ENCODE results near the gene MYBPH. TPM values are rescaled to one million over a fixed set of nuclear protein-coding genes. Genes with fewer than 3 reads are reported as not detected.

Gene MYBPH
- total and polyA plus RNA-seq, 2 donors (not counting 3 experiments of a cell fraction or from before 2014, with no cell fraction given) = not detected

DNA sequence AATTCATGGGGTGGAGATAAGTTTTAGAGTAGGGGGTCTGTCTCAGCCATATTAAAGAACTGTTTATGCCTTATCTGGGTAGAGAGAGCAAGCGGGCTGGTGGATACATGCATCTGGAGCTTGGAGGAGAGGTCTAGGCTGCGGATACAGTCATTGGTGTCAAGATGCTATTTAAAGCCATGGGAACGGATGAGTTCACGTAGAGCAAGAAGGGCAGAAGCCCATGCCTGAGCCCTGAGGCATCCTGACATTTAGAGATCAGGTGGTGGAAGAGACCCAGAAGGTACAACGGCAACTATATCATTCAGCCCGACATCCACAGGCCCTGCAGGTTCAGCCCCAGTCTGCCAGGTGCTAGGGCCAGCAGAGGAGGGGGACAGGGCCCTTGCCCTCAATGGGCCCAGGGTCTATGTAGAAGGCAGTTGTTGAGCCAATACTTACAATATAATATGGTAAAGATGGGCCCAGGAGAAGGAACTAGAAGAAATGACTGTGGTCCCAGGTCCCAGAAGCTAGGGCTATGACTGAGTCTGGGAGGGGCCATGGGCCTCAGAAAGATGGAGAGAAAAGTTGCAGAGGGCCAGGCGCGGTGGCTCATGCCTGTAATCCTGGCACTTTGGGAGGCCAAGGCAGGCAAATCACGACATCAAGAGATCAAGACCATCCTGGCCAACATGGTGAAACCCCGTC lies 26.0 kb upstream of the MYBPH start:
- Histone ChIP-seq H3K36me3 (ENCODE audit: control insufficient read depth in 2 of 2, extremely low read depth in 1 of 2, insufficient read depth in 2 of 2, low read length in 2 of 2) (no peaks in the 10 kb centered on the region), H3K9me3 (replicated peaks; ENCODE audit: control insufficient read depth, insufficient read depth, low read length) (no peaks in the 10 kb centered on the region), H2AFZ (ENCODE audit: low read depth, low read length) (no peak overlapping the region), H3K4me2 (ENCODE audit: insufficient read depth, low read length) (no peak overlapping the region), H3K79me2 (ENCODE audit: control insufficient read depth, insufficient read depth, low read length) (no peaks in the 10 kb centered on the region), H4K20me1 (replicated peaks; ENCODE audit: control insufficient read depth, extremely low read depth, insufficient read depth, low read length) (no peaks in the 10 kb centered on the region), H3K9ac (replicated peaks; ENCODE audit: extremely low read depth, insufficient read depth, low read length) (no peak overlapping the region), H3K9me1 (replicated peaks; ENCODE audit: control insufficient read depth, extremely low read depth, insufficient read depth, low read length) (no peaks in the 10 kb centered on the region), H3K27ac (ENCODE audit: insufficient read depth, low read depth, low read length) (no peak overlapping the region), H3K4me3 (replicated peaks in 1 of 3; ENCODE audit: insufficient read depth in 1 of 3, low read depth in 1 of 3, low read length in 3 of 3) (no peak overlapping the region), H3K4me1 (ENCODE audit: control insufficient read depth, extremely low read depth, insufficient read depth, low read length) (no peaks in the 10 kb centered on the region), H3K27me3 (ENCODE audit: control insufficient read depth in 2 of 2, insufficient read depth in 2 of 2, low read length in 2 of 2) (peaks cover 7 to 8% of the 10 kb centered on the region in 2 experiments)
- dilution Hi-C loops (cut with MboI; ENCODE audit: extremely low pct_ligation_motif_present, low sequenced_read_pairs) (no loop called here), intact Hi-C loops (cut with micrococcal nuclease) (no loop called here)
- FAIRE-seq (no peak), DNase-seq (ENCODE audit: low read depth, low spot score) (no peak)
- no peak for TF ChIP-seq GATA2 (IDR thresholded peaks at IDR 0.05; ENCODE audit: insufficient read depth, insufficient read length, low read depth, low read length)
- TF ChIP-seq JUN (IDR thresholded peaks at IDR 0.05; ENCODE audit: borderline replicate concordance, insufficient read depth, insufficient read length, low read depth) = no peak
- TF ChIP-seq POLR2AphosphoS5 (IDR thresholded peaks at IDR 0.05; ENCODE audit: insufficient read depth, low read depth, low read length) = no peak
- TF ChIP-seq EZH2 (IDR thresholded peaks at IDR 0.05; ENCODE audit: borderline replicate concordance, low read depth, low read length, severe bottlenecking) = no peak
- TF ChIP-seq, protein P1, sequence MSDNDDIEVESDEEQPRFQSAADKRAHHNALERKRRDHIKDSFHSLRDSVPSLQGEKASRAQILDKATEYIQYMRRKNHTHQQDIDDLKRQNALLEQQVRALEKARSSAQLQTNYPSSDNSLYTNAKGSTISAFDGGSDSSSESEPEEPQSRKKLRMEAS (IDR thresholded peaks at IDR 0.05; ENCODE audit: insufficient read depth, insufficient read length) = no peak
- TF ChIP-seq, protein P2, sequence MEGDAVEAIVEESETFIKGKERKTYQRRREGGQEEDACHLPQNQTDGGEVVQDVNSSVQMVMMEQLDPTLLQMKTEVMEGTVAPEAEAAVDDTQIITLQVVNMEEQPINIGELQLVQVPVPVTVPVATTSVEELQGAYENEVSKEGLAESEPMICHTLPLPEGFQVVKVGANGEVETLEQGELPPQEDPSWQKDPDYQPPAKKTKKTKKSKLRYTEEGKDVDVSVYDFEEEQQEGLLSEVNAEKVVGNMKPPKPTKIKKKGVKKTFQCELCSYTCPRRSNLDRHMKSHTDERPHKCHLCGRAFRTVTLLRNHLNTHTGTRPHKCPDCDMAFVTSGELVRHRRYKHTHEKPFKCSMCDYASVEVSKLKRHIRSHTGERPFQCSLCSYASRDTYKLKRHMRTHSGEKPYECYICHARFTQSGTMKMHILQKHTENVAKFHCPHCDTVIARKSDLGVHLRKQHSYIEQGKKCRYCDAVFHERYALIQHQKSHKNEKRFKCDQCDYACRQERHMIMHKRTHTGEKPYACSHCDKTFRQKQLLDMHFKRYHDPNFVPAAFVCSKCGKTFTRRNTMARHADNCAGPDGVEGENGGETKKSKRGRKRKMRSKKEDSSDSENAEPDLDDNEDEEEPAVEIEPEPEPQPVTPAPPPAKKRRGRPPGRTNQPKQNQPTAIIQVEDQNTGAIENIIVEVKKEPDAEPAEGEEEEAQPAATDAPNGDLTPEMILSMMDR (IDR thresholded peaks at IDR 0.05; ENCODE audit: extremely low read depth in 1 of 2, insufficient read depth in 1 of 2, low read depth in 1 of 2, low read length in 2 of 2) = no peak
- no peak for TF ChIP-seq FOS (IDR thresholded peaks at IDR 0.05; ENCODE audit: borderline replicate concordance, insufficient read depth, low read length)
- TF ChIP-seq POLR2A (IDR thresholded peaks at IDR 0.05; ENCODE audit: low read depth, low read length) = no peak
- no peak for TF ChIP-seq MYC (IDR thresholded peaks at IDR 0.05; ENCODE audit: low read depth, low read length)
- BruUV-seq (replicated peaks) = no TSS peak
- CTCF ChIA-PET = interaction anchor here (2.0 to 2.8 kb wide), 2 partner anchors 15 to 29 kb away, joined by 6 to 18 read pairs; no protein-coding TSS in a partner anchor
- POLR2A ChIA-PET = no interaction called here

Data from endothelial cell of umbilical vein (primary cell).